ENCODE results near the gene ENTR1. TPM values are rescaled to one million over a fixed set of nuclear protein-coding genes. Genes with fewer than 3 reads are reported as not detected.
"Not testable (repeated sequence)": the region's sequence is repeated elsewhere in the genome, so short reads cannot be mapped to it uniquely, and the experiment has no call there.

The ENTR1 gene
- total RNA-seq, 5 donors from 2014 or later (not counting 1 experiment from before 2014, with no cell fraction given) = 57.7 to 103 (median 95.6) TPM

DNA sequence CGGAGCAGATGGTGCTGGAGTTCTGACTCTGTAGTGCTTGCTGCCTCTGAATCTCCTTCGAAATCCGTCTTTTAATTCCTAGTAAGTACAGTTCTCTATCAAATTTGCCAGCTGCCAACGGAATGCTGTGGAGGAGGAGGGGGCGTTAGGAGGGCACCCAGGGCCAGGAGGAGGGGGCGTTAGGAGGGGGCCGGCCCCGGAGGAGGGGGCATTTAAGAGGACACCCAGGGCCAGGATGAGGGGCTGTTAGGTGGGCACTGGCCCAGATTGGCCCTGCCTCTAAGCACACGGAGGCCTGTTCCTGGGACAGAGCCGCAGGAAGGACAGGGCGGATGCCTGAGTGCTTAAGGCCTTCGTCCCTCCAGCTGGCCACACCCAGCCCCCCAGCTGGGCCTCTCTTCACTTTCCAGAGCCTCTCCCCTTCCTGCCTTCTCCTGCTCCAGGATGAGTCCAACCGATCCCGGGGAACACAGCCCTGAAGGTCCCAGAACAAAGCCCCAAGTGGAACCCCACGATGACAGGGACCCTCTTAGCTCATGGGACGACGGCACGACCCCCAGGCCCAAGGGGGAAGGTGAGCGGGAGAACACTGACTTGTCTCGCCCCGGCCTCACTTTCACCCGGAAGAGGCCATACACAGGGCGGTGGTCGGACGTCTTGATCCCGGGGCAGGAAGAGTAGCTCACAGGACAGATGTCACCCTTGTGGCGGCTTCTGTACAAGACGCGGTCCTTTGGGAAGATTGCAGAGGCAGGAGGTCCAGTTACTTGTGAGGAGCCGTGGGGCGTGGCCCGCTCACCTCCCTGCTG lies 19.5 kb upstream of the ENTR1 start:
- H3K4me1 Mint-ChIP-seq = no peaks in the 10 kb centered on the region
- Histone ChIP-seq H3K36me3 (ENCODE audit: control insufficient read depth in 2 of 2, extremely low read depth in 1 of 2, insufficient read depth in 1 of 2, low read length in 1 of 2) (peaks cover 3 to 29% of the 10 kb centered on the region in 2 donors), H3K27me3 (replicated peaks in 1 of 2; ENCODE audit: control insufficient read depth in 2 of 2, extremely low read depth in 1 of 2, insufficient read depth in 2 of 2, low read length in 1 of 2) (no peaks in the 10 kb centered on the region), H3K4me3 (ENCODE audit: control insufficient read depth in 1 of 2, extremely low read depth in 1 of 2, low read length in 1 of 2) (no peak overlapping the region), H3K27ac (ENCODE audit: low read length) (no peak overlapping the region), H3K4me1 (ENCODE audit: control insufficient read depth in 1 of 2, extremely low read depth in 1 of 2, insufficient read depth in 2 of 2, low read length in 2 of 2) (no peaks in the 10 kb centered on the region), H3K9me3 (no peaks in the 10 kb centered on the region)
- DNase-seq (no peak), ATAC-seq (replicated peaks in 1 of 4) (no peak)
- POLR2A ChIA-PET = interaction anchor here in 1 of 2 donors (0.5 kb wide), 1 partner anchor 204 kb away, joined by 3 read pairs; no protein-coding TSS in a partner anchor
- no peak overlapping the region for H3K4me3 Mint-ChIP-seq
- no peaks in the 10 kb centered on the region for H3K27me3 Mint-ChIP-seq
- no peak overlapping the region for H3K27ac Mint-ChIP-seq
- H3K9me3 Mint-ChIP-seq = no peaks in the 10 kb centered on the region
- peaks cover 6% of the 10 kb centered on the region for H3K36me3 Mint-ChIP-seq
- CTCF ChIA-PET = no interaction called here
- 93% methylated on average over 23 of the region's 32 CpGs for WGBS (ENCODE audit: insufficient coverage)

GRCh38 chr9:136429075-136429628 lies 18.7 kb upstream of the ENTR1 start:
- H3K9me3 Mint-ChIP-seq = no peaks in the 10 kb centered on the region
- 89% methylated on average over 21 of the region's 21 CpGs for WGBS (ENCODE audit: insufficient coverage)
- H3K9me3 ChIP-seq = no peaks in the 10 kb centered on the region
- no peak overlapping the region for H3K27ac ChIP-seq (ENCODE audit: low read length)
- peaks cover 0 to 33% of the 10 kb centered on the region in 2 donors for H3K36me3 ChIP-seq (ENCODE audit: control insufficient read depth in 2 of 2, extremely low read depth in 1 of 2, insufficient read depth in 1 of 2, low read length in 1 of 2)
- POLR2A ChIA-PET = interaction anchor here in 1 of 2 donors (0.5 kb wide), 1 partner anchor 205 kb away, joined by 3 read pairs; no protein-coding TSS in a partner anchor
- no peaks in the 10 kb centered on the region for H3K4me1 Mint-ChIP-seq
- no peak for DNase-seq
- no peaks in the 10 kb centered on the region for H3K4me1 ChIP-seq (ENCODE audit: control insufficient read depth in 1 of 2, extremely low read depth in 1 of 2, insufficient read depth in 2 of 2, low read length in 2 of 2)
- ATAC-seq (replicated peaks in 1 of 4) = no peak
- CTCF ChIA-PET = no interaction called here
- no peaks in the 10 kb centered on the region for H3K27me3 ChIP-seq (replicated peaks in 1 of 2; ENCODE audit: control insufficient read depth in 2 of 2, extremely low read depth in 1 of 2, insufficient read depth in 2 of 2, low read length in 1 of 2)
- no peak overlapping the region for H3K4me3 Mint-ChIP-seq
- no peaks in the 10 kb centered on the region for H3K27me3 Mint-ChIP-seq
- no peak overlapping the region for H3K27ac Mint-ChIP-seq
- H3K36me3 Mint-ChIP-seq = peaks cover 11% of the 10 kb centered on the region
- H3K4me3 ChIP-seq (ENCODE audit: control insufficient read depth in 1 of 2, extremely low read depth in 1 of 2, low read length in 1 of 2) = no peak overlapping the region

DNA sequence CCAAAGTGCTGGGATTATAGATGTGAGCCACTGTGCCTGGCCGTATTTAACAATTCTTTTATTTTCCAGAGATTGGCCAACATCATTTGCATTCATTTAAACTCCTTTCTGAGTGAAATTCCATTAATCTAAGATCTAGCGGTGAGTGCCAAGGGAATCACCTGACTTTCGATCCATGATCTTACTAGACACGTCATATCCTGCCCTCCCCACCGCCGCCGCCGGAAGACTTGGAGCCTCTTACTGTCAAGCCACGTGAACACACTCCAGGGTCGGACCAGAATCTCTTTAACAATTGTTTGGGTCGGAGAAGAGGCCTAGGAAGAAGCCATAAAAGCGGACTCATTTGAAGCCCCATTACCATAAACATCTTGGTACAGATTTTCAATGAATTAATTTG lies 16.4 kb upstream of the ENTR1 start:
- no peak overlapping the region for H3K27ac ChIP-seq (ENCODE audit: low read length)
- H3K4me3 ChIP-seq (ENCODE audit: control insufficient read depth in 1 of 2, extremely low read depth in 1 of 2, low read length in 1 of 2) = no peak overlapping the region
- H3K4me1 Mint-ChIP-seq = no peaks in the 10 kb centered on the region
- peaks cover 21% of the 10 kb centered on the region for H3K36me3 Mint-ChIP-seq
- H3K27me3 ChIP-seq (replicated peaks in 1 of 2; ENCODE audit: control insufficient read depth in 2 of 2, extremely low read depth in 1 of 2, insufficient read depth in 2 of 2, low read length in 1 of 2) = no peaks in the 10 kb centered on the region
- DNase-seq (no peak), ATAC-seq (replicated peaks in 1 of 4) (no peak)
- no peaks in the 10 kb centered on the region for H3K27me3 Mint-ChIP-seq
- 96% methylated on average over 11 of the region's 12 CpGs for WGBS (ENCODE audit: insufficient coverage)
- H3K9me3 ChIP-seq = no peaks in the 10 kb centered on the region
- H3K9me3 Mint-ChIP-seq = no peaks in the 10 kb centered on the region
- H3K4me1 ChIP-seq (ENCODE audit: control insufficient read depth in 1 of 2, extremely low read depth in 1 of 2, insufficient read depth in 2 of 2, low read length in 2 of 2) = no peaks in the 10 kb centered on the region
- ChIA-PET CTCF (no interaction called here), POLR2A (no interaction called here)
- no peak overlapping the region for H3K27ac Mint-ChIP-seq
- H3K36me3 ChIP-seq (ENCODE audit: control insufficient read depth in 2 of 2, extremely low read depth in 1 of 2, insufficient read depth in 1 of 2, low read length in 1 of 2) = peaks cover 10 to 46% of the 10 kb centered on the region in 2 donors
- no peak overlapping the region for H3K4me3 Mint-ChIP-seq

DNA sequence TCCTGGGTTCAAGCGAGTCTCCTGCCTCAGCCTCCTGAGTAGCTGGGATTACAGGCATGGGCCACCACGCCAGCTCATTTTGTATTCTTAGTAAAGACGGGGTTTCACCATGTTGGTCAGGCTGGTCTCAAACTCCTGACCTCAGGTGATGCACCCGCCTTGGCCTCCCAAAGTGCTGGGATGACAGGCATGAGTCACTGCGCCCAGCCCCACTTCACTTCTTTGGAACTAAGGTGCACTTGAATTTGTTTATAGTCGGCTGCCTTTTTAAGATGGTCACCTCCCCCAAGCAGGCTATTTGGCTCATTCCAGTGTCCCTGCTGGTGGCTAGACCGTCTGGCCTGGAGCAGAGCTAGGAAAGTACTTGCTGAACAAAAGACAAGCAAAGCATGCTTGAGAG lies 15.0 kb upstream of the ENTR1 start:
- H3K9me3 Mint-ChIP-seq; H3K9me3 ChIP-seq; H3K4me1 ChIP-seq (ENCODE audit: control insufficient read depth in 1 of 2, extremely low read depth in 1 of 2, insufficient read depth in 2 of 2, low read length in 2 of 2); H3K27me3 ChIP-seq (replicated peaks in 1 of 2; ENCODE audit: control insufficient read depth in 2 of 2, extremely low read depth in 1 of 2, insufficient read depth in 2 of 2, low read length in 1 of 2); H3K27ac Mint-ChIP-seq; CTCF ChIA-PET; H3K4me3 ChIP-seq (ENCODE audit: control insufficient read depth in 1 of 2, extremely low read depth in 1 of 2, low read length in 1 of 2); H3K4me3 Mint-ChIP-seq; H3K27me3 Mint-ChIP-seq; H3K27ac ChIP-seq (ENCODE audit: low read length); DNase-seq; ATAC-seq (replicated peaks in 1 of 4); H3K4me1 Mint-ChIP-seq: not testable (repeated sequence)
- peaks cover 10 to 52% of the 10 kb centered on the region in 2 donors for H3K36me3 ChIP-seq (ENCODE audit: control insufficient read depth in 2 of 2, extremely low read depth in 1 of 2, insufficient read depth in 1 of 2, low read length in 1 of 2)
- 94% methylated on average over 6 of the region's 7 CpGs for WGBS (ENCODE audit: insufficient coverage)
- POLR2A ChIA-PET = interaction anchor here in 1 of 2 donors (0.6 to 0.7 kb wide), 2 partner anchors 99 to 979 kb away, joined by 3 to 5 read pairs; no protein-coding TSS in a partner anchor
- H3K36me3 Mint-ChIP-seq = peaks cover 26% of the 10 kb centered on the region

GRCh38 chr9:136424750-136425362 lies 14.4 kb upstream of the ENTR1 start:
- Histone ChIP-seq H3K27me3 (replicated peaks in 1 of 2; ENCODE audit: control insufficient read depth in 2 of 2, extremely low read depth in 1 of 2, insufficient read depth in 2 of 2, low read length in 1 of 2) (no peaks in the 10 kb centered on the region), H3K4me3 (ENCODE audit: control insufficient read depth in 1 of 2, extremely low read depth in 1 of 2, low read length in 1 of 2) (no peak overlapping the region), H3K27ac (ENCODE audit: low read length) (no peak overlapping the region), H3K36me3 (ENCODE audit: control insufficient read depth in 2 of 2, extremely low read depth in 1 of 2, insufficient read depth in 1 of 2, low read length in 1 of 2) (peaks cover 10 to 49% of the 10 kb centered on the region in 2 donors), H3K4me1 (ENCODE audit: control insufficient read depth in 1 of 2, extremely low read depth in 1 of 2, insufficient read depth in 2 of 2, low read length in 2 of 2) (no peaks in the 10 kb centered on the region), H3K9me3 (no peaks in the 10 kb centered on the region)
- ATAC-seq (replicated peaks in 1 of 4) (no peak), DNase-seq (no peak)
- CTCF ChIA-PET = no interaction called here
- POLR2A ChIA-PET = interaction anchor here in 1 of 2 donors (0.6 to 0.7 kb wide), 2 partner anchors 100 to 980 kb away, joined by 3 to 5 read pairs; no protein-coding TSS in a partner anchor
- WGBS (ENCODE audit: insufficient coverage) = 86% methylated on average over 21 of the region's 27 CpGs
- H3K36me3 Mint-ChIP-seq = peaks cover 26% of the 10 kb centered on the region
- H3K27me3 Mint-ChIP-seq = no peaks in the 10 kb centered on the region
- H3K4me1 Mint-ChIP-seq = no peaks in the 10 kb centered on the region
- H3K9me3 Mint-ChIP-seq = no peaks in the 10 kb centered on the region
- no peak overlapping the region for H3K27ac Mint-ChIP-seq
- no peak overlapping the region for H3K4me3 Mint-ChIP-seq

GRCh38 chr9:136423432-136424146 lies 13.2 kb upstream of the ENTR1 start:
- Mint-ChIP-seq H3K4me1 (no peaks in the 10 kb centered on the region), H3K27me3 (no peaks in the 10 kb centered on the region), H3K36me3 (peaks cover 27% of the 10 kb centered on the region), H3K4me3 (no peak overlapping the region), H3K9me3 (no peaks in the 10 kb centered on the region), H3K27ac (no peak overlapping the region)
- ChIA-PET POLR2A (no interaction called here), CTCF (no interaction called here)
- H3K4me1 ChIP-seq (ENCODE audit: control insufficient read depth in 1 of 2, extremely low read depth in 1 of 2, insufficient read depth in 2 of 2, low read length in 2 of 2) = no peaks in the 10 kb centered on the region
- DNase-seq = no peak
- 94% methylated on average over 34 of the region's 43 CpGs for WGBS (ENCODE audit: insufficient coverage)
- H3K27ac ChIP-seq (ENCODE audit: low read length) = no peak overlapping the region
- peaks cover 18 to 50% of the 10 kb centered on the region in 2 donors for H3K36me3 ChIP-seq (ENCODE audit: control insufficient read depth in 2 of 2, extremely low read depth in 1 of 2, insufficient read depth in 1 of 2, low read length in 1 of 2)
- ATAC-seq (replicated peaks in 1 of 4) = no peak
- H3K4me3 ChIP-seq (ENCODE audit: control insufficient read depth in 1 of 2, extremely low read depth in 1 of 2, low read length in 1 of 2) = no peak overlapping the region
- no peaks in the 10 kb centered on the region for H3K27me3 ChIP-seq (replicated peaks in 1 of 2; ENCODE audit: control insufficient read depth in 2 of 2, extremely low read depth in 1 of 2, insufficient read depth in 2 of 2, low read length in 1 of 2)
- no peaks in the 10 kb centered on the region for H3K9me3 ChIP-seq
